Measurements from ENCODE around the gene ATP13A3.
"Not testable (repeated sequence)": the region's sequence is repeated elsewhere in the genome, so short reads cannot be mapped to it uniquely, and the experiment has no call there.

ATP13A3 gene

GRCh38 chr3:194499516-194499915 lies 12.7 kb upstream of the ATP13A3 start:
- DNase-seq, result not testable (repeated sequence)

- no peak for DNase-seq
Observed at GRCh38 chr3:194497799-194498575, 11.2 kb upstream of the ATP13A3 start.

- DNase-seq, result no peak
Observed at GRCh38 chr3:194496217-194496919, 9.6 kb upstream of the ATP13A3 start.

- DNase-seq, result no peak
Observed at GRCh38 chr3:194494951-194495374, 8.2 kb upstream of the ATP13A3 start.

- not testable (repeated sequence) for DNase-seq
Observed at GRCh38 chr3:194493995-194494927, 7.5 kb upstream of the ATP13A3 start.

GRCh38 chr3:194492001-194492400 lies 5.2 kb upstream of the ATP13A3 start:
- DNase-seq, result no peak

GRCh38 chr3:194489736-194490612 lies 3.2 kb upstream of the ATP13A3 start:
- DNase-seq, result no peak

GRCh38 chr3:194488055-194488742 lies 1.4 kb upstream of the ATP13A3 start:
- DNase-seq, result no peak

GRCh38 chr3:194487289-194488054 lies 670 bp upstream of the ATP13A3 start:
- DNase-seq, result peak; percentile 22

GRCh38 chr3:194485881-194486539 lies 792 bp downstream of the ATP13A3 start:
- DNase-seq, result peak; percentile 70 to 80

GRCh38 chr3:194485468-194485880 lies 1.3 kb downstream of the ATP13A3 start:
- no peak for DNase-seq

GRCh38 chr3:194484614-194485013 lies 2.2 kb downstream of the ATP13A3 start:
- DNase-seq, result no peak

- DNase-seq, result no peak
Observed at GRCh38 chr3:194483850-194484249, 3.0 kb downstream of the ATP13A3 start.

GRCh38 chr3:194482830-194483229 lies 4.0 kb downstream of the ATP13A3 start:
- not testable (repeated sequence) for DNase-seq

- no peak for DNase-seq
Observed at GRCh38 chr3:194482196-194482593, 4.6 kb downstream of the ATP13A3 start.

- DNase-seq, result no peak
Observed at GRCh38 chr3:194481525-194482195, 5.1 kb downstream of the ATP13A3 start.

- no peak for DNase-seq
Observed at GRCh38 chr3:194481103-194481502, 5.7 kb downstream of the ATP13A3 start.

- DNase-seq, result no peak
Observed at GRCh38 chr3:194476784-194477183, 10.0 kb downstream of the ATP13A3 start.

GRCh38 chr3:194475978-194476377 lies 10.8 kb downstream of the ATP13A3 start:
- DNase-seq, result no peak
